HG03108 (cell line): ENCODE results near the gene TMEM255B.

Experiments
- ATAC-seq: cut with Tn5 transposase; IDR thresholded peaks from one replicate; pipeline ENCODE4 v1.9.1; 2021; ENCODE audit warnings: moderate library complexity; ENCODE audit not compliant: unreplicated experiment

Gene TMEM255B

GRCh38 chr13:113845055-113845454 lies 86.0 kb downstream of the TMEM255B start:
- no peak for ATAC-seq

- no peak for ATAC-seq
These were observed 87.0 kb downstream of the TMEM255B start for GRCh38 chr13:113845723-113846635.

GRCh38 chr13:113846636-113847318 lies 87.8 kb downstream of the TMEM255B start:
- ATAC-seq, result no peak

- ATAC-seq, result no peak
These were observed 89.0 kb downstream of the TMEM255B start for GRCh38 chr13:113848020-113848419.

GRCh38 chr13:113848431-113849260 lies 89.6 kb downstream of the TMEM255B start:
- ATAC-seq, result no peak

GRCh38 chr13:113849546-113849945 lies 90.5 kb downstream of the TMEM255B start:
- ATAC-seq, result no peak

GRCh38 chr13:113849981-113850721 lies 91.1 kb downstream of the TMEM255B start:
- ATAC-seq, result no peak

- no peak for ATAC-seq
These were observed 91.9 kb downstream of the TMEM255B start for GRCh38 chr13:113850722-113851479.

GRCh38 chr13:113851480-113851803 lies 92.4 kb downstream of the TMEM255B start:
- ATAC-seq, result no peak

- ATAC-seq, result no peak
These were observed 93.0 kb downstream of the TMEM255B start for GRCh38 chr13:113851826-113852535.

- ATAC-seq, result no peak
These were observed 93.8 kb downstream of the TMEM255B start for GRCh38 chr13:113852536-113853517.

GRCh38 chr13:113853518-113854237 lies 94.7 kb downstream of the TMEM255B start:
- ATAC-seq, result no peak

GRCh38 chr13:113854238-113855011 lies 95.4 kb downstream of the TMEM255B start:
- ATAC-seq, result no peak

GRCh38 chr13:113855012-113855921 lies 96.2 kb downstream of the TMEM255B start:
- no peak for ATAC-seq

GRCh38 chr13:113855931-113856715 lies 97.1 kb downstream of the TMEM255B start:
- ATAC-seq, result no peak
